Measurements from ENCODE around the gene DCHS2. TPM values are rescaled to one million over a fixed set of nuclear protein-coding genes. Genes with fewer than 3 reads are reported as not detected.
A peak's percentile ranks its signal among the peaks of the same experiment; 100 is the strongest.

The DCHS2 gene
- total RNA-seq, result not detected

- Mint-ChIP-seq H3K4me1 (peaks cover 12% of the 10 kb centered on the region), H3K27ac (no peak within 1 kb of the TSS), H3K4me3 (peak within 1 kb of the TSS; percentile 61), H3K27me3 (peaks cover 81% of the 10 kb centered on the region), H3K36me3 (ENCODE audit: low read depth) (no peaks in the 10 kb centered on the region), H3K9me3 (no peaks in the 10 kb centered on the region)
- DNase-seq, result peak; percentile 24
- CTCF ChIA-PET, result no interaction called here
- POLR2A ChIA-PET, result no interaction called here
Observed at GRCh38 chr4:154491341-154492271, at the start of gene DCHS2. Gene DCHS2 (minus strand): TSS chr4:154491799. CDS start chr4:154491355, 444 bp downstream.

GRCh38 chr4:154534296-154534695 lies 42.7 kb upstream of the DCHS2 start:
- ChIA-PET CTCF (no interaction called here), POLR2A (no interaction called here)
- Mint-ChIP-seq H3K4me3 (no peak overlapping the region), H3K4me1 (no peaks in the 10 kb centered on the region), H3K27me3 (no peaks in the 10 kb centered on the region), H3K36me3 (ENCODE audit: low read depth) (peaks cover 23% of the 10 kb centered on the region), H3K27ac (no peak overlapping the region), H3K9me3 (no peaks in the 10 kb centered on the region)
- DNase-seq, result no peak

GRCh38 chr4:154529728-154530519 lies 38.3 kb upstream of the DCHS2 start:
- H3K9me3 Mint-ChIP-seq, result no peaks in the 10 kb centered on the region
- POLR2A ChIA-PET, result no interaction called here
- H3K4me1 Mint-ChIP-seq, result peaks cover 3% of the 10 kb centered on the region

GRCh38 chr4:154528869-154529268 lies 37.3 kb upstream of the DCHS2 start:
- H3K27me3 Mint-ChIP-seq, result peaks cover 12% of the 10 kb centered on the region
- DNase-seq, result no peak
- no peaks in the 10 kb centered on the region for H3K9me3 Mint-ChIP-seq
- H3K4me1 Mint-ChIP-seq, result peaks cover 3% of the 10 kb centered on the region
- ChIA-PET CTCF (interaction anchor here (0.6 kb wide), 1 partner anchor 75 kb away, joined by 3 read pairs; no protein-coding TSS in a partner anchor), POLR2A (no interaction called here)
- H3K27ac Mint-ChIP-seq, result no peak overlapping the region
- no peak overlapping the region for H3K4me3 Mint-ChIP-seq
- no peaks in the 10 kb centered on the region for H3K36me3 Mint-ChIP-seq (ENCODE audit: low read depth)

More at GRCh38 chr4:154529728-154530519, 38.3 kb upstream of the DCHS2 start:
- Mint-ChIP-seq H3K27ac (no peak overlapping the region), H3K36me3 (ENCODE audit: low read depth) (peaks cover 2% of the 10 kb centered on the region), H3K4me3 (no peak overlapping the region), H3K27me3 (peaks cover 12% of the 10 kb centered on the region)
- CTCF ChIA-PET, result interaction anchor here (1.1 kb wide), 1 partner anchor 20 kb away, joined by 4 read pairs; the partner anchor contains the start of gene PLRG1
- DNase-seq, result no peak

GRCh38 chr4:154527308-154527707 lies 35.7 kb upstream of the DCHS2 start:
- ChIA-PET CTCF (no interaction called here), POLR2A (no interaction called here)
- peaks cover 19% of the 10 kb centered on the region for H3K27me3 Mint-ChIP-seq
- DNase-seq, result no peak
- H3K36me3 Mint-ChIP-seq (ENCODE audit: low read depth), result no peaks in the 10 kb centered on the region
- no peaks in the 10 kb centered on the region for H3K9me3 Mint-ChIP-seq
- H3K4me1 Mint-ChIP-seq, result peaks cover 3% of the 10 kb centered on the region
- no peak overlapping the region for H3K27ac Mint-ChIP-seq
- no peak overlapping the region for H3K4me3 Mint-ChIP-seq

- POLR2A ChIA-PET, result no interaction called here
- no peak overlapping the region for H3K27ac Mint-ChIP-seq
- peaks cover 24% of the 10 kb centered on the region for H3K27me3 Mint-ChIP-seq
Observed at GRCh38 chr4:154526151-154526550, 34.6 kb upstream of the DCHS2 start.

GRCh38 chr4:154521607-154522006 lies 30.0 kb upstream of the DCHS2 start:
- Mint-ChIP-seq H3K27me3 (peaks cover 42% of the 10 kb centered on the region), H3K4me1 (peaks cover 3% of the 10 kb centered on the region), H3K9me3 (no peaks in the 10 kb centered on the region), H3K27ac (no peak overlapping the region), H3K36me3 (ENCODE audit: low read depth) (no peaks in the 10 kb centered on the region), H3K4me3 (no peak overlapping the region)
- ChIA-PET CTCF (no interaction called here), POLR2A (no interaction called here)
- no peak for DNase-seq

More at GRCh38 chr4:154526151-154526550, 34.6 kb upstream of the DCHS2 start:
- DNase-seq, result no peak
- CTCF ChIA-PET, result no interaction called here
- H3K4me3 Mint-ChIP-seq, result no peak overlapping the region
- peaks cover 3% of the 10 kb centered on the region for H3K4me1 Mint-ChIP-seq
- H3K9me3 Mint-ChIP-seq, result no peaks in the 10 kb centered on the region
- no peaks in the 10 kb centered on the region for H3K36me3 Mint-ChIP-seq (ENCODE audit: low read depth)

GRCh38 chr4:154519214-154519613 lies 27.6 kb upstream of the DCHS2 start:
- ChIA-PET POLR2A (no interaction called here), CTCF (no interaction called here)
- no peak overlapping the region for H3K27ac Mint-ChIP-seq
- DNase-seq, result no peak
- H3K36me3 Mint-ChIP-seq (ENCODE audit: low read depth), result no peaks in the 10 kb centered on the region
- no peaks in the 10 kb centered on the region for H3K4me1 Mint-ChIP-seq
- H3K4me3 Mint-ChIP-seq, result no peak overlapping the region
- no peaks in the 10 kb centered on the region for H3K9me3 Mint-ChIP-seq
- H3K27me3 Mint-ChIP-seq, result peaks cover 40% of the 10 kb centered on the region

- H3K4me1 Mint-ChIP-seq, result no peaks in the 10 kb centered on the region
- POLR2A ChIA-PET, result no interaction called here
- no peaks in the 10 kb centered on the region for H3K9me3 Mint-ChIP-seq
- DNase-seq, result no peak
- CTCF ChIA-PET, result interaction anchor here (1.6 kb wide), 1 partner anchor 9 kb away, joined by 4 read pairs; no protein-coding TSS in a partner anchor
- H3K4me3 Mint-ChIP-seq, result no peak overlapping the region
- peaks cover 43% of the 10 kb centered on the region for H3K27me3 Mint-ChIP-seq
- no peaks in the 10 kb centered on the region for H3K36me3 Mint-ChIP-seq (ENCODE audit: low read depth)
- H3K27ac Mint-ChIP-seq, result no peak overlapping the region
Observed at GRCh38 chr4:154517591-154517990, 26.0 kb upstream of the DCHS2 start.

GRCh38 chr4:154516318-154517029 lies 24.9 kb upstream of the DCHS2 start:
- Mint-ChIP-seq H3K27ac (no peak overlapping the region), H3K27me3 (peaks cover 38% of the 10 kb centered on the region), H3K4me1 (no peaks in the 10 kb centered on the region), H3K4me3 (no peak overlapping the region), H3K9me3 (no peaks in the 10 kb centered on the region), H3K36me3 (ENCODE audit: low read depth) (no peaks in the 10 kb centered on the region)
- ChIA-PET POLR2A (no interaction called here), CTCF (interaction anchor here (0.6 to 1.6 kb wide), 2 partner anchors 8 to 75 kb away, joined by 3 to 4 read pairs; no protein-coding TSS in a partner anchor)
- no peak for DNase-seq

GRCh38 chr4:154511981-154512380 lies 20.4 kb upstream of the DCHS2 start:
- Mint-ChIP-seq H3K4me1 (no peaks in the 10 kb centered on the region), H3K4me3 (no peak overlapping the region), H3K27me3 (peaks cover 31% of the 10 kb centered on the region), H3K27ac (no peak overlapping the region), H3K9me3 (no peaks in the 10 kb centered on the region), H3K36me3 (ENCODE audit: low read depth) (no peaks in the 10 kb centered on the region)
- CTCF ChIA-PET, result no interaction called here
- POLR2A ChIA-PET, result no interaction called here
- DNase-seq, result no peak

GRCh38 chr4:154511548-154511947 lies 19.9 kb upstream of the DCHS2 start:
- ChIA-PET CTCF (no interaction called here), POLR2A (no interaction called here)
- peaks cover 28% of the 10 kb centered on the region for H3K27me3 Mint-ChIP-seq
- no peak overlapping the region for H3K27ac Mint-ChIP-seq
- H3K9me3 Mint-ChIP-seq, result no peaks in the 10 kb centered on the region
- DNase-seq, result no peak
- no peaks in the 10 kb centered on the region for H3K36me3 Mint-ChIP-seq (ENCODE audit: low read depth)
- H3K4me3 Mint-ChIP-seq, result no peak overlapping the region
- no peaks in the 10 kb centered on the region for H3K4me1 Mint-ChIP-seq

- no peaks in the 10 kb centered on the region for H3K9me3 Mint-ChIP-seq
- no peak overlapping the region for H3K4me3 Mint-ChIP-seq
- no peaks in the 10 kb centered on the region for H3K36me3 Mint-ChIP-seq (ENCODE audit: low read depth)
- ChIA-PET CTCF (no interaction called here), POLR2A (no interaction called here)
- no peaks in the 10 kb centered on the region for H3K4me1 Mint-ChIP-seq
- H3K27me3 Mint-ChIP-seq, result peaks cover 34% of the 10 kb centered on the region
- DNase-seq, result no peak
- H3K27ac Mint-ChIP-seq, result no peak overlapping the region
Observed at GRCh38 chr4:154507156-154507555, 15.6 kb upstream of the DCHS2 start.

All from activated CD4-positive, alpha-beta T cell treated with anti-CD3 and anti-CD28 coated beads, Interleukin-2, amount 10 ng/mL, durations not matched to agents 7 days and 5 days (primary cell).